Right lobe of liver (tissue), 6 donors: ENCODE data around the gene TBC1D2B. TPM values are rescaled to one million over a fixed set of nuclear protein-coding genes. Genes with fewer than 3 reads are reported as not detected.

Source experiments
- ATAC-seq, 4 donors: fragments of 200-7000 bp; cut with Tn5 transposase; one replicate each; pipeline ENCODE4 v1.9.1; 2020; ENCODE audit warnings: mild to moderate bottlenecking in 4 of 4, moderate library complexity in 4 of 4
- DNase-seq, 3 donors: peaks; one replicate each; pipeline ENCODE4 v3.0.0-alpha.2; 2020
- H3K27ac ChIP-seq, 3 donors: fragments of 200-600 bp; one replicate each; pipeline ENCODE4 v1.8.0; 2022
- H3K27me3 ChIP-seq, 2 donors: fragments of 200-600 bp; one replicate each; pipeline ENCODE4 v1.8.0; 2022
- H3K36me3 ChIP-seq, 4 donors: fragments of 200-600 bp; sonication (generic) in 1 of 4; one replicate each; pipeline versions ENCODE4 v1.5.1 to v1.8.0; 2017 to 2022; ENCODE audit warnings: control low read depth in 1 of 4
- H3K4me1 ChIP-seq, 4 donors: fragments of 200-600 bp; sonication (generic) in 1 of 4; one replicate each; pipeline versions ENCODE4 v1.5.1 to v1.8.0; 2017 to 2022; ENCODE audit warnings: control low read depth in 1 of 4
- H3K4me3 ChIP-seq, 3 donors: fragments of 200-600 bp; one replicate each; pipeline ENCODE4 v1.8.0; 2022
- H3K9me3 ChIP-seq, 4 donors: fragments of 200-600 bp; sonication (generic) in 1 of 4; one replicate each; pipeline versions ENCODE4 v1.5.1 to v1.8.0; 2017 to 2022; ENCODE audit warnings: control low read depth in 1 of 4
- POLR2A ChIP-seq: fragments of 450-650 bp; IDR thresholded peaks from one replicate; pipeline ENCODE4 v1.6.1; 2017; ENCODE audit warnings: antibody characterized with exemption, mild to moderate bottlenecking
- WGBS: methylation state at CpG from one replicate; pipeline ENCODE4 v1.1.6; 2018; ENCODE audit warnings: low coverage, low lambda C conversion rate; ENCODE audit not compliant: insufficient coverage; ENCODE audit errors: missing lambda C conversion rate; 5-methylcytosine and 5-hydroxymethylcytosine counted together
- intact Hi-C, 2 donors: fragments of 100-400 bp; cut with DNase I; formaldehyde crosslinking; loops; one replicate each; pipeline versions ENCODE4 v1.11.2 to v1.14.1; 2022
- total RNA-seq, 6 experiments: library from RNA; depleted of rRNA in 2 of 6; stranded (reverse); fragments of >200 nt in 2 of 6; fragmentation: NEBNext Ultra II Directional in 3 of 6; extraction: Animal tissue kit (Norgen Biotek cat#: 25700) in 3 of 6; gene quantifications; one replicate each; pipeline versions ENCODE4 v1.1.0 to v1.2.4, GENCODE V29; 2016 to 2023
- TF ChIP-seq, protein P1 (sequence below), 4 donors: fragments of 200-600 bp in 3 of 4; fragments of 450-650 bp in 1 of 4; IDR thresholded peaks; one replicate each; pipeline versions ENCODE4 v1.5.1 to v1.8.0; 2016 to 2022; ENCODE audit warnings: antibody characterized with exemption in 4 of 4, mild to moderate bottlenecking in 2 of 4
- donor health status: DM: no; HTN: yes; CAD: no.
- donor health status: DM: no; HTN: no; CAD: no.
- donor health status: DM: no; HTN: no; CAD: no.
- donor health status: DM: no; HTN: yes; CAD: no.
- donor health status: DM: no; HTN: yes; CAD: no.

The TBC1D2B gene
- total RNA-seq, 6 experiments from 2014 or later: 23.7 to 81.4 (median 29.6) TPM

GRCh38 chr15:78082743-78083110, 5.2 kb upstream of the TBC1D2B start:
- no CpG with 5 or more reads among the region's 1 CpG for WGBS
- no peak overlapping the region for H3K4me3 ChIP-seq
- TF ChIP-seq, protein P1, sequence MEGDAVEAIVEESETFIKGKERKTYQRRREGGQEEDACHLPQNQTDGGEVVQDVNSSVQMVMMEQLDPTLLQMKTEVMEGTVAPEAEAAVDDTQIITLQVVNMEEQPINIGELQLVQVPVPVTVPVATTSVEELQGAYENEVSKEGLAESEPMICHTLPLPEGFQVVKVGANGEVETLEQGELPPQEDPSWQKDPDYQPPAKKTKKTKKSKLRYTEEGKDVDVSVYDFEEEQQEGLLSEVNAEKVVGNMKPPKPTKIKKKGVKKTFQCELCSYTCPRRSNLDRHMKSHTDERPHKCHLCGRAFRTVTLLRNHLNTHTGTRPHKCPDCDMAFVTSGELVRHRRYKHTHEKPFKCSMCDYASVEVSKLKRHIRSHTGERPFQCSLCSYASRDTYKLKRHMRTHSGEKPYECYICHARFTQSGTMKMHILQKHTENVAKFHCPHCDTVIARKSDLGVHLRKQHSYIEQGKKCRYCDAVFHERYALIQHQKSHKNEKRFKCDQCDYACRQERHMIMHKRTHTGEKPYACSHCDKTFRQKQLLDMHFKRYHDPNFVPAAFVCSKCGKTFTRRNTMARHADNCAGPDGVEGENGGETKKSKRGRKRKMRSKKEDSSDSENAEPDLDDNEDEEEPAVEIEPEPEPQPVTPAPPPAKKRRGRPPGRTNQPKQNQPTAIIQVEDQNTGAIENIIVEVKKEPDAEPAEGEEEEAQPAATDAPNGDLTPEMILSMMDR (IDR thresholded peaks at IDR 0.05): no peak
- no peaks in the 10 kb centered on the region for H3K27me3 ChIP-seq
- no peak overlapping the region for H3K27ac ChIP-seq
- no peaks in the 10 kb centered on the region for H3K9me3 ChIP-seq
- DNase-seq (no peak), ATAC-seq (peak in 1 of 4 donors; percentile 3)
- intact Hi-C loops: no loop called here
- H3K4me1 ChIP-seq: peaks cover 0 to 5% (median 0%) of the 10 kb centered on the region in 4 donors
- H3K36me3 ChIP-seq: no peaks in the 10 kb centered on the region

GRCh38 chr15:78082106-78082742, 4.7 kb upstream of the TBC1D2B start:
- no peaks in the 10 kb centered on the region for H3K27me3 ChIP-seq
- H3K27ac ChIP-seq: no peak overlapping the region
- H3K9me3 ChIP-seq: no peaks in the 10 kb centered on the region
- H3K4me3 ChIP-seq: no peak overlapping the region
- intact Hi-C loops: no loop called here
- no peak for DNase-seq
- H3K4me1 ChIP-seq: peaks cover 0 to 6% (median 0%) of the 10 kb centered on the region in 4 donors
- ATAC-seq: peak in 3 of 4 donors; percentile 23 to 57 (median 44)
- WGBS: 75% methylated on average over 2 of the region's 5 CpGs
- no peaks in the 10 kb centered on the region for H3K36me3 ChIP-seq
- TF ChIP-seq, protein P1 (IDR thresholded peaks at IDR 0.05): no peak
- no peak for TF ChIP-seq POLR2A

DNA sequence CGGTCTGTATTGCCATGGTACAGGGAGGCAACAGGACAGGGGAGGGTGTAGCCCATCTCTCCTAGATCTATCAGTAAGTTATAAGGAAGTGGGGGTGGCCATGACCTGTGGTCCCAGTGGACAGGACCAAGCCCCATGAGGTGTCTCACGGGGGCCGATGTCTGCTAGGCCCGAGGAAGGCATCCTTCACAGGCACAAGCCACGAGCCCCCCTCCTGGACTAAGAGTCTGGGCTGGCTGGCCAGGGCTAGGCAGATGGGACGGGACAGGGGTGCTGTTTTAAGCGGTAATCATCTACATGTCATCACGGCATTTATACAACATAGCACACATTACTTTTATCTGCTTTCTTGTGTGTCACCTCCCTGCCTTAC, 2.6 kb upstream of the TBC1D2B start:
- no peak overlapping the region for H3K27ac ChIP-seq
- intact Hi-C loops: no loop called here
- TF ChIP-seq POLR2A: no peak
- TF ChIP-seq, protein P1 (IDR thresholded peaks at IDR 0.05): no peak
- 98% methylated on average over 6 of the region's 8 CpGs for WGBS
- no peak for DNase-seq
- peaks cover 0 to 19% (median 3%) of the 10 kb centered on the region in 4 donors for H3K4me1 ChIP-seq
- ATAC-seq: no peak
- no peaks in the 10 kb centered on the region for H3K27me3 ChIP-seq
- no peak overlapping the region for H3K4me3 ChIP-seq
- H3K9me3 ChIP-seq: no peaks in the 10 kb centered on the region
- no peaks in the 10 kb centered on the region for H3K36me3 ChIP-seq

- peaks cover 0 to 22% (median 4%) of the 10 kb centered on the region in 4 donors for H3K4me1 ChIP-seq
- TF ChIP-seq, protein P1 (IDR thresholded peaks at IDR 0.05): no peak
- TF ChIP-seq POLR2A: no peak
- no peaks in the 10 kb centered on the region for H3K9me3 ChIP-seq
- no peaks in the 10 kb centered on the region for H3K36me3 ChIP-seq
- H3K27ac ChIP-seq: no peak overlapping the region
- no peaks in the 10 kb centered on the region for H3K27me3 ChIP-seq
- no peak for DNase-seq
- 86% methylated on average over 9 of the region's 11 CpGs for WGBS
- intact Hi-C loops: no loop called here
- ATAC-seq: no peak
- no peak overlapping the region for H3K4me3 ChIP-seq
Measured at GRCh38 chr15:78079298-78080087, 2.0 kb upstream of the TBC1D2B start.
